ENCODE results near the gene SALL3.

- no peak for TF ChIP-seq CTCF (IDR thresholded peaks at IDR 0.05)
- no peak for TF ChIP-seq POLR2A (IDR thresholded peaks at IDR 0.05)
- TF ChIP-seq POLR2AphosphoS5 (IDR thresholded peaks at IDR 0.05) = no peak
Measured at GRCh38 chr18:78980279-78980771, 707 bp downstream of the SALL3 start.
